ENCODE results near the gene TIPARP.
A peak's percentile ranks its signal among the peaks of the same experiment; 100 is the strongest.

TIPARP gene

DNA sequence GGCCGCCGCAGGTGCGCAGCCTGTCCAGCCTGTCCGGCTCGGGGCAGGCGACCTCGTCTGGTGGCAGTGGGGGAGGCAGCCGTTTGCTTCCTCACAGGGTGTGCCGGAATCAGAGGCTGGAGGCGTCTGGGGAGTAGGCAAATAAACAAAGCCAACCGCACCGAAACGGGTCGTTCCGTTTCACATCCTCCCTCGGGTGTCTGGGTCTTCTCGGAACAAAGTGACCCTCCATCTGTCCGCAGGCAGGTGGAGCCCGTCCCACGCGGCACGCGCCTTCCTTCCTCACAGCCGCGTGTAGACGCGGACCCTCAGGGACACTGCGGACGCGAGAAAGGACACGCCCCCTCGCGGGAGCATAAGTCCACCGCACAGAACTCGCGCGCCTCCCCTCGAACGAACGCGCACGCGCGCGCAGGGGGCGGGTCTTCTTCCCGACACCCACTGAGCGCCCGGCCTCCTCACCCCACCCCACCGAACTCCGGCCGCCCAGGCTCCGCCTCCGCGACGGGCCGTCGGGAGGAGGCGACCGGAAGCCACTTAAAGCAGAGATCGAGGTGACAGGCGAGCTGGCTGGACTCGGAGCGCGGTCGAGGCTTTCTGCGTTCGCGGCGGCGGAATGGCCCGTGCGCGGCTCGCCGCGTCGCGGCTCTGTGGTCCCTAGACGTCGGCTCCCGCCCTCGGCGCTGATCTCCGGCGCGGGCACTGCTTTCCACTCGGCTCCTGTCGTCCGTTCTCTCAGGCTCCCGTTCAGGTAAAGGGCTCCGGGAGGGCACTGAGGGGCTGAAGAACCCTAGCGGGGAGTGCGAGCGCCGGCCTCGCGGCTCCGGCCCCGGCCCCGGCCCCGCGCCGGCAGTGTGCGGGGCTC lies at the start of gene TIPARP:
TIPARP (plus strand) TSS at position 545 of the 865 bp plus-strand sequence. CDS start 3,108 bp downstream, outside the sequence.
- peak; percentile 98 to 99 for DNase-seq (ENCODE audit: low read depth in 2 of 2)

GRCh38 chr3:156626104-156626503 lies 48.3 kb upstream of the TIPARP start:
- no peak for DNase-seq (ENCODE audit: low read depth in 2 of 2)

DNA sequence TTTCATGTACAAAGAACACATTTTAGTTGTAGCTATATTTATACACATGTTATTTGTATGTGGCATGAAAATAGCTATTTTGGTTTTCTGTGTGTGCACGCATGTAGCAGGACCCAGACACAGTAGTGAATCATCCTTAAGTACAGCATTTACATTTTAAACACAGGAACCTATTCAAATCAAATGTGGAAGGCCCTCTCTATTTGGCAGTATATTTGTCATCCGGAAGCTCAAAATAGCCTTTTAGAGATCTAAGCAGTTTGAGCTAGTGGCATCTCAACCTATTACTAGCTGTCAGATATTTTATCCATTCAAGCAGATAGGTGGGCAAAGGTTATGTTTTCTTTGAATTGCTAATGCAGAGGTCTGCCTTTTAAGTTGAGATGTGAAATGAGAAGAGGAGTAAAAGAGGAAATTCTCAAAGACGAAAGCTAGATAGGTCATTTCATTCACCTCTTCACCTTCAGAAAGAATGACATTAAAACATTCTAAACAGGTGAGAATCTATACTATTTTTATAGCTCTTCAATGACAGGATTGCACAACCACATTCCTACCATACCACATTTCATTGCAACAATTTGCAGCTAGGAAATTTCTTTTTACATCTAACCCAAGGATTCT lies 46.3 kb upstream of the TIPARP start:
- no peak for DNase-seq (ENCODE audit: low read depth in 2 of 2)

DNA sequence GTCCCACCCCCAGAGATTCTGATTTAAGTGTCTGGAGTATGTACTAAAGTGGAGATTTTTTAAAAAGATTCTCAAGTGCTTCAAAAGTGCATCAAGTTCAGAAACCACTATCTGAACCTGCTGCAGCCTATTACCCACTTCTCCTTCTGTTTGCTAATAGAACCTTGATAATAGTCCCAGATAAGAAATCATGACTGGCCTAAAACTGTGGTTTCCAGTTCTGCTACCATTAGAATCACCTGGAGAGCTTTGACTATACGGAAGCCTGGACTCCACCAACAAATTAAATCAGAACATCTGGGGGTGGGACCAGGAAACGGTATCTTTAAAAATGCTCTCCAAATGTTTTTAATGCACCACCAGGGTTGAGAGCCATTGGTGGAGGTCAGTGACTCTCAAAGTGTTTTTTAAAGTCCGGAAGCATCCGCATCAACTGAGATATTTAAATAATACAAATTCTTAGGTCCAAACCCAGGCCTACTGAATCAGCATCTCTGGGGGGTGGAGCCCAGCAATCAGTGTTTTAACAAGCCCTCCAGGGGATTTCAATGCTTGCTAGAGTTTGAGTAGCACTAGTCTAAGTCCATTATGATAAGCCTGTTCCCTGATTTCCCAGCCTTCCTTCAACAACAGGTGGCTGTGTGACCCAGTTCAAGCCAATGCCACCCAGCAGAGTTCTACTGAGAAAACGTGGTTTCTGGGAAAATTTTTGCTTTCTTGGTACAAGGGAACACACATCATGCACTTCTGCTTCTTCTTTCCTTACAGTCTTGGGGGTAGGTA lies 45.4 kb upstream of the TIPARP start:
- no peak for DNase-seq (ENCODE audit: low read depth in 2 of 2)

DNA sequence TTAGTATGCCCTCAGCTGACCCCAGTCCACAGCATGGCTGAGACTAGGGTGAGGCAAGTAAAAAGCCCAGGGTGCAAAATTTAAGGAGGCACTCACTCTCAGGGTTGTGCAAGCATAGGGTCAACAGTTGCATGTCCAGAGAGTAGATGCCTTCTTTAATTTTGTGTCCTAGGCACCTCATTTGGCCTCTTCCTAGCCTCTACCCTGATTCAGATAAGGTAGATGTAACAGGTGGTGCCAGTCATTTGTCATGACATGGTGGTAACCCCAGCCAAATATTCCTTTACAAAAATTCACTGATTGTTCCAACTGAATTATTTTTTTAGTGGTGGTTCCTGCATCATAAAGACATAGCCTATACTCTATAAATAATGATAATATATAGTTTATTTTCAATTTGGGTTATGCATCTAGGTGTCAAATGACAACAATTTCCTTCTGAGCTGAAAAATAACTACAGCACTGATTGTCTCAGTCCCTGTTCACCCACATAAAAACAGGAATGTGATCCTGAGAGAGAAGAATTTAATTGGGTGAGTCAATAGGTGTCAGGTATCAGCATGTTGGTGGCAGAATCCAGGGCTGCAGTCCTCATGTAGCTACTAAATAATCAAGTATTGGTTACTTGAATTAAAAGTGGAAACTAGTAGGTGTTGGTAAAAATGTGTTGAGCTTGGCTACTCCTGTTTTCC lies 44.2 kb upstream of the TIPARP start:
- DNase-seq (ENCODE audit: low read depth in 2 of 2), result no peak

DNA sequence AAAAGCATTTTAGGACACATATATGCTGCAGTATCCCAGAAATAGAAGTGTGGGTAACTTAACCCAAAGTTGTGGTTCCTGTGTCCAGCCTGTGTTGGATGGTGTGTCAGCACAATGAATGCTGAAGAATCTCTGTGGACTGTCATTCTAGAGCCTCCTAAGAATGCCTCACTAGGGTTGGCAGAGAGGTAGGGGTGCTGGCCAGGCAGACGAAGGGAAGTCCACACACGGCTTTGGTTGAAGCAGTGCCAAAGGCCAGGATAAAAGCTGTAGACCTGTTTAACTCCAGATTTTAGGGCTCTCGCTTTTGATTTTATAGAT lies 43.7 kb upstream of the TIPARP start:
- no peak for DNase-seq (ENCODE audit: low read depth in 2 of 2)

DNA sequence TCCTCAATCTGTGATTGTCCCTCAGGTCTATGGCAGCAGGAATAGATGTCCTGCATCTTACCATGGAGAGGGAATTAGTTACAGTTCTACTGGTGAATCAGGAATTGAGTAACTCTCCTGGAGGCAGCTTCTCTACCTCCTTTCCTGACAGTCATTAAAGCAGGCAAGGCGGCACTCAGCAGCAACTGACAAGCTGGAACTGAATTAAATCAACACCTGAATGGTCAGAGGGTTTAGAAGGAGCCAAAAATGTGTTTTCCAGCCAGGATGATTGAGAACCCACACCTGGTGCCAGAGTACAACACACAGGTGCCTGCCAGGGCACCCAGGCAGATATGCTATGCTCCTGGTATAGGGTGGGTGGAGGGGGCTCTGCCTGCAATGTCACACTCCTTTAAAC lies 43.1 kb upstream of the TIPARP start:
- no peak for DNase-seq (ENCODE audit: low read depth in 2 of 2)

GRCh38 chr3:156632601-156633000 lies 41.8 kb upstream of the TIPARP start:
- DNase-seq (ENCODE audit: low read depth in 2 of 2), result no peak

DNA sequence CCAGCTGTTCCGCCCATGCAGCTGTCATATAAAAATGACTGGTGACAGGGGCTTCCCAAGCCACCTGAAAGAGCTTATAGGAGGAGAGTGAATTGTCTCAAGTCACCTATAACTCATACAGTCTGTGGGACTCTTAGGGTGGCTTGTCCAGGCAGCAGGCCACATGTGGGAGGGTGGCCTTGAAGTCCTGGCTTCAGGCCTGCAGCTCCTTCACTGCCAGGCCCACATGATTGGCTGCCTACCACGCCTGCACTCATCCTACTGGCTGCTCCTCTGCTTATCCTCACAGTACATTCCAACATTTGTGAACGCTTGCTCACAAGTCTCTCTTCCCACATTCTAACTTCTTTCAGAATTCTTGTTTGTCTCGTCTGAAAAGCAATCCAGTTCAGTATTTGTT lies 41.1 kb upstream of the TIPARP start:
- no peak for DNase-seq (ENCODE audit: low read depth in 2 of 2)

DNA sequence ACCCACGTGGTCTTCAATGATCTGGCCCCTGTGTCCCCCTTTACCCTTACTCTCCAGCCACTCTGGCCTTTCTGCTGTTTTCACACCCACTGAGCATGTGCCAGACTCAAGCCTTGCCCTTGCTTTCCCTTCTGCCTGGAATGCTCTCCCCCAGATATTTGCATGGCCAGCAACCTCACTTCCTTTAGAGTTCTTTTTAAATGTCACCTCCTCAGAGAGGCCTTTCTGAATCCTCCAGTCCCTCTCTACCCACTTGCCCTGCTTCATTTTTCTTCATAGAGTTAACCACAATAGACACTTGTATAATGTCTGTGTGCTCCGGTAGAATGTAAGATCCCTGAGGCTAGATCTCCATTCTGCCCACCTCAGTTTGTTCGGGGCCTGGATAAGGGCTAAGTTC lies 39.4 kb upstream of the TIPARP start:
- DNase-seq (ENCODE audit: low read depth in 2 of 2), result no peak

GRCh38 chr3:156635973-156636372 lies 38.4 kb upstream of the TIPARP start:
- DNase-seq (ENCODE audit: low read depth in 2 of 2), result no peak

DNA sequence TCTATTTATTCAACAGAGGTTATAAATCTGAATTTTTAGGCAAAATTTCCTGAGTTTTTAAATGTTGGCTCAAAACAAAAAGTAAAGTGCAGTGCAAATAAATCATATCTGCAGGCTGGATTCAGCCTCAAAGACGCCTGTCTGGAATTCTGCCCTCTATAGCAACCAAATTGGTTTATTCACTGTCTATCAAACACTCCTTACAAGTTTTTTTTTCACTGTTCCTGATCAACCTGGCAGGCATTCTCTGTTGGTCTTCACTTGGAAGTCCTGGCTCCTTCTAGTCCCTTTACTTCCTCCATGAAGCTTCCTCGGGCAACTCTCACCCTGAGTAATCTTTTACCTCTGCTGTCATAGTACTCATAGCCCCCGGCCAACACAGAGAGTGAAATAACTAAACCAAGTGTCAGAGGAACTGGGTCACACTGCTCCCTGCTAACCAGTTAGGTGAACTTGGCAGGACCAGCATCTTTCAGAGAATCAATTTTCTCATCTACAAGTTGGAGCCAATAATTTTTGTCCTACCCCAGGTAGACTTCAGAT lies 36.8 kb upstream of the TIPARP start:
- DNase-seq (ENCODE audit: low read depth in 2 of 2), result no peak

DNA sequence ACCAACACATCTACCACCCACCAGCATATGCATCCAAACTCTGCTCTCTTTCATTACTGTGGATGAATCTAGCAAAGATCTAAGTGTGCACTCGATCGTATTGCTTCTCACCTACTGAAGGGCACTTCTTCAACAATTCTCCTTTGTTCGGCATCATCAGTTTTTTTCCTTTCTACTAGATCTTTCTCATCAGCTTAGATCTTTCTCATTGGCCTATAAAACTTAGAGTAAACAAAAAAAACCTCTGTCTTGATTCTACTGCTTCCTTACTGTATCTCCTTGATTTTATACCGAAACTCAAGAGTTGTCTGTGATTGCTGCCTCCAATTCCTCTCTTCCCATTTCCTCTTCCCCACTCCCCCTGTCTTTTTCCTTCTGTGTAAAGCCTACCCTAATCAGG lies 36.1 kb upstream of the TIPARP start:
- DNase-seq (ENCODE audit: low read depth in 2 of 2), result no peak

- no peak for DNase-seq (ENCODE audit: low read depth in 2 of 2)
Measured at GRCh38 chr3:156639414-156640023, 34.9 kb upstream of the TIPARP start.

DNA sequence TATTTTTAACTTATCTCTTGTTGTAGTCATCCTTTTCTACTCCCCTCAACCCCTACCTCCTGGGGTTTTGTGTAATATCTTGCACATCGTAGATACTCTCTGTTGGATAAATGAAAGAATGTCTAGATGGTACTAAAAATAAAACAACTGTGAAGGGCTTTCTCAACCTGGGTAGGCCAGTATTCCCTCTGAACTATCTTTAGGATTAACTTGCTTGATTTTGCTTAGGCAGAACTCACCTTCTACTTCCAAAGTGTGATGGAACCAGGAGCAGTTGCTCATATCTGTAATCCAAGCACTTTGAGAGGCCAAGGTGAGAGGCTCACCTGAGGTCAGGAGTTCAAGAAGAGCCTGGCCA lies 32.8 kb upstream of the TIPARP start:
- no peak for DNase-seq (ENCODE audit: low read depth in 2 of 2)

DNA sequence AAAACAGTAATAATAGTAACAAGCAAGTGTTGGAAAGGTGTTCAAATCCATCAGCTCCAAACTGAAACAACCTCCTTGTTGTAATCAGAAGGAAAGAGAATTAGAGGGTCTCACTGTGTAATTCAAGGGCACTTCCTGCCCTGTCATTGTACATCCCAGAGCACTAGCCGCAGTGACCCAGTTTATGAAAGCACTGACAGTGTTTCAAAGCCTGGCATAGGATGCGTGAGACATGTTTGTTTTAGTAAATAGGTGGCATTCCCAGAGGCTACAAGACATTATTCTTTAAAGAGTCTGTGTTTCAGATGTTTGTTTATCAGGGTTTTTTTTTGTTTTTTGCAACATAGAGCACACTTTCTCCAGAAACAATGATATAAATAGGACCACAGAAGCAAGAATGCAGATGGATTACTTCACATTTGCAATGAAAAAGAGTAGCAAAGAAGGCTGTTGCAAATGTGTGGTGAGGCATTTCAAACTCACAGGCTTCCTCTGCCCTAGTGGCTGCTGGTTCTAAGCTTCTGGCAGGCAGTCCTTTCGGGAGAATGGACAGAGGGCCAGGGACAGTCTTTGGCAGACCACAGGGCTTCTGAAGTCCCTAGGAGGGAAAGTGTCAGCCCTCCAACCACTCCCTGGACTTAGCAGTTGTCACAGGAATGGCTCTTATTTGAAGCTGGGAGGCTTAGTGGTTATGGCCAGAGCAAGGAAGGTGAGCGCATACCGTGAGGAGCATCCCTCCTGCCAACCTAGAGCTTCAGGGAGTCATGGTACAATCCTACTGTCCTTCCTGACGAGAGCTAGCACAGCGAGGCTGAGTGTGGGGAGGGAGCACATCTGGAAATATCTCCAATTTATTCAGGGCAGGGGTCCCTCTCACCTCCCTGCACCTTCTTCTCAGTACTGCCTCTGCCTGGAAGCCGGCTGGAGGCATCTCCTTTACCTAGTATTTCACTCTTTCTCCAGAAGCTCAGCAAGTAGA lies 31.4 kb upstream of the TIPARP start:
- no peak for DNase-seq (ENCODE audit: low read depth in 2 of 2)

- no peak for DNase-seq (ENCODE audit: low read depth in 2 of 2)
Measured at GRCh38 chr3:156643729-156644389, 30.5 kb upstream of the TIPARP start.

- no peak for DNase-seq (ENCODE audit: low read depth in 2 of 2)
Measured at GRCh38 chr3:156644958-156645357, 29.4 kb upstream of the TIPARP start.

- DNase-seq (ENCODE audit: low read depth in 2 of 2), result no peak
Measured at GRCh38 chr3:156646958-156647357, 27.4 kb upstream of the TIPARP start.

DNA sequence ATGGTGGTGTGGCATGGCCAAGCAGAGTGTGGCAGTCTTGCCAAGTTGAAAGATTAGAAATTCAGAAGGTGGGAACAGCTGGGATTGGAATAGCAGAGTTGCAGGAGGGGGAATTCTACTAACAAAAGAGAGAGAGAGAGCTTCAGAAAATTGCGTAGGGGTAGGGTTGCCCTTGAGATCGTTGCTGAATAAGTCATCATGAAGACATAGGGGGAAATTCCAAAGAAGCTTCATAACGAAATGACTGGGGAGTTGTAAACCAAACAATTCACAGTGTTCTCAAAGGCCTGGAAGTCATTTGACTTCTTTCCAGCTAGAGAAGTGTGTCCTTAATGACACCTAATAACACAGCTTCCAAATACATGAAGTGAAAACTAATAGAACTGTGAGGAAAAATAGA lies 26.3 kb upstream of the TIPARP start:
- no peak for DNase-seq (ENCODE audit: low read depth in 2 of 2)

Measured in stimulated activated CD8-positive, alpha-beta memory T cell treated with anti-CD3 and anti-CD28 coated beads, Interleukin-2, amount 100 ng/mL, for 48 hours (primary cell).